WI38 (cell line): Measurements from ENCODE around the gene UNC5B.

Experiments
- H3K4me3 ChIP-seq: 2 replicates; pipeline ENCODE4 v1.5.1; 2011; ENCODE audit warnings: low read depth, mild to moderate bottlenecking, control low read depth, low read length
- TF ChIP-seq, protein P1 (sequence below): IDR thresholded peaks from 2 replicates; pipeline ENCODE4 v1.5.1; 2012; ENCODE audit warnings: low read depth, mild to moderate bottlenecking, control low read depth, low read length

Gene UNC5B

DNA sequence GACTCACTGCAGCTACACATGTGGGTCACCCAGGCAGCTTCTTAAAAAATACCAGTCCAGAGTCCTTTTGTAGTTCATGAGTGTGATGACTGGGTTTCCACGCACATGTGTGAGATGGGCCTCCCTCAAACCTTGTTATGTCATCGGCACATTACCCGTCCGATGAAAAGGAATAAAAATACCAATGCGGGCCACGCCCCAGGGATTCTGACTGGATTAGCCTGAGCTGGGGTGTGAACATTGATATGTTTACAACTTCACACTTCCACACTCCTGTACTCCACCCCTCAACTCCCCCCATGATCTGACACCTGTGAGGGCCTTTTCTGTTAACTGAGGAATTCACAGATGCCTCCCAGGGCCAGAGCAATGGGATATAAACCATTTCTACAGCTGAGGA is 112.9 kb downstream of the UNC5B start:
- TF ChIP-seq, protein P1, sequence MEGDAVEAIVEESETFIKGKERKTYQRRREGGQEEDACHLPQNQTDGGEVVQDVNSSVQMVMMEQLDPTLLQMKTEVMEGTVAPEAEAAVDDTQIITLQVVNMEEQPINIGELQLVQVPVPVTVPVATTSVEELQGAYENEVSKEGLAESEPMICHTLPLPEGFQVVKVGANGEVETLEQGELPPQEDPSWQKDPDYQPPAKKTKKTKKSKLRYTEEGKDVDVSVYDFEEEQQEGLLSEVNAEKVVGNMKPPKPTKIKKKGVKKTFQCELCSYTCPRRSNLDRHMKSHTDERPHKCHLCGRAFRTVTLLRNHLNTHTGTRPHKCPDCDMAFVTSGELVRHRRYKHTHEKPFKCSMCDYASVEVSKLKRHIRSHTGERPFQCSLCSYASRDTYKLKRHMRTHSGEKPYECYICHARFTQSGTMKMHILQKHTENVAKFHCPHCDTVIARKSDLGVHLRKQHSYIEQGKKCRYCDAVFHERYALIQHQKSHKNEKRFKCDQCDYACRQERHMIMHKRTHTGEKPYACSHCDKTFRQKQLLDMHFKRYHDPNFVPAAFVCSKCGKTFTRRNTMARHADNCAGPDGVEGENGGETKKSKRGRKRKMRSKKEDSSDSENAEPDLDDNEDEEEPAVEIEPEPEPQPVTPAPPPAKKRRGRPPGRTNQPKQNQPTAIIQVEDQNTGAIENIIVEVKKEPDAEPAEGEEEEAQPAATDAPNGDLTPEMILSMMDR: no peak

DNA sequence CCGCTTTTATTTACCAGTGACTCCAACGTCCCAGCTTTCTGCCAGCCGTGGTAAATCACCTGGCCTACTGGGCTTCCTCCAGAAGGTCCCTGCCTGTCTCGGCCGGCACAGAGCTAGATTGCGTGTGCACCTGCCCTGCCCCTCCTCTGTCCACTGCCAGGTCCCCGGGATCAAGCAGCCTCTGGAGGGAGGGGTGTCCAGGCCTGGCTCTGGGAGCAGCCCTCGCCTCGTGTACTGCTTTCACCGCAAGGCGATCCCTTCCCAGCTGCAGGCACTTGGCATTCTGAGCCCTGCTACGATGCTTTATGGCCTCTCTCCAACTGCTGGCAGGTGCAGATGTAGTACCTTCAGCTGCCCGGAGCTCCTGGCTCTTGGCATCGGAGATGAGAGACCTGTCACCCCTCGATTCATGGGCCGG is 114.1 kb downstream of the UNC5B start:
- TF ChIP-seq, protein P1: no peak
- H3K4me3 ChIP-seq: no peak overlapping the region

More for the DNA sequence above, 112.9 kb downstream of the UNC5B start:
- no peak overlapping the region for H3K4me3 ChIP-seq

DNA sequence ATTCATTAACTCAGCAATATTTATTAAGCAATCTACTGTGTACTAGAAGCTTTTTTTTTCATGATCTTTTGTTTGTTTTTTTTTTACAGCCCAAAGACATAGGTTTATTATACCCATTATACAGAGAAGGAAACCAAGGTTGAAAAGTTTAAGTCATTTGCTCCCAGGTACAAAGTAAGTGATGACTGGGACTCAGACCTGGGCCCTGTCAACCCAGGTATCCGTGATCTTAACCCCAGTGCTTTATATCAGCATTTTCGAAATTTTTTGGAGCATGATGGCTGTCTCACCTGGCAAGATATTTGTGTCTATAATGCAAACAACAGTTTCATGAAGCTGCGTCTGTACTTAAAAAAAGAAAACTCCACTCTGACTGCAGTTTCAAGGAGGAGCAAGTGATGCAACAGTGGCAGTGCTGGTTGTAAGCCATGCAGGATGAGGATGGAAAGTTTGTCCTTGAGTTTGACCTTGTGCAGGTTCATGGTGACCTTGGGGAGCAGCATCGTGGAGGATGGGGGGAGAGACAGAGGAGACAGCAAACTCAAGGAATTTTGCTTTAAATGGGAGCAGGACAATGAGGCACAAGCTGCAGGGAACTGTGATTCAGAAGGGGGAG is 118.5 kb downstream of the UNC5B start:
- no peak overlapping the region for H3K4me3 ChIP-seq
- TF ChIP-seq, protein P1: no peak

- H3K4me3 ChIP-seq: no peak overlapping the region
- TF ChIP-seq, protein P1: no peak
Observed at GRCh38 chr10:71331736-71332135, 119.4 kb downstream of the UNC5B start.

- no peak overlapping the region for H3K4me3 ChIP-seq
- TF ChIP-seq, protein P1: no peak
Observed at GRCh38 chr10:71332466-71332865, 120.1 kb downstream of the UNC5B start.

DNA sequence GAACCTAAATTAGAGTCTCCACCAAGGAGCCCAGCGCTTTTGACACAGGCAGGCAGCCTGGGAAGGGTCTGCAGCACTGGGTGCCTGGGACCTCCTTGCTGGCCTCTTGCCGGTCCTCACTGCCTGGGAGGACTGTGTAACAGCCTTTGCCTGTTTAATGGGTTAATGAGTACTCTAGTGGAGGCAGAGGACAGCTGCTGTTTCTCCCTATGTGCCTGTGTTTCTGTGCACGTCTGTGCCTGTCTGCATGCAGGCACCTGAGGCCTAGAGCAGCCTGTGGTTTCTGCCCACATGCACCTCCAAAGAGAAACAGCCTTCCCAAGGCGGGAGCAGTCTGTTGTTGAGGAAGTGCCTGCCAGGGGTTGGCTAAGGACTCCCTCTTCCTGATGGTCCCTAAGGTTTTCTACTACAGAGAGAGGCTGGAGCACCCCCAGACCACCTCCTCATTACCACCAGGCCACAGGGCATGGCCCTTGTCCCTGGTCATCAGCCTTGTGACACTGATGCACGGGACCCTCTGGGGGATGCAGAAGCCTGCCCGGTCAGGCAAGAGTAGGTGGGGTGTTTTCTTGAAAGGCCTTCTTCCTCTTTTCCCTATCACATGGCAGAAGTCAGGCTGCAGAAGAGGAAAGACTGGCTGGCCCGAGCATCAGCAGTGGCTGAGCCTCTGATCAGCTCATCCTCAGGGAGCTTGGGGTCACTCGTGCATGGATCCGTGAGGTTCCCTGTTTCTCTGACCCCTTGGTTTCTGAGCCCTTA is 120.9 kb downstream of the UNC5B start:
- TF ChIP-seq, protein P1: no peak
- H3K4me3 ChIP-seq: no peak overlapping the region

- no peak overlapping the region for H3K4me3 ChIP-seq
- TF ChIP-seq, protein P1: no peak
Observed at GRCh38 chr10:71334221-71334791, 121.9 kb downstream of the UNC5B start.
